SK-N-SH (cell line): ENCODE measurements around the gene GASK1A.

Experiments
- EZH2phosphoT487 ChIP-seq: fragments of 200-600 bp; sonication (generic); IDR thresholded peaks from 2 replicates; pipeline ENCODE4 v1.6.1; 2017; ENCODE audit warnings: low read depth, mixed run types, mild to moderate bottlenecking, antibody characterized with exemption, moderate library complexity, borderline replicate concordance
- GABPA ChIP-seq: IDR thresholded peaks from 2 replicates; pipeline ENCODE4 v1.4.0; 2012; ENCODE audit warnings: low read depth, mild to moderate bottlenecking
- POLR2AphosphoS5 ChIP-seq: IDR thresholded peaks from 2 replicates; pipeline ENCODE4 v1.6.1; 2012; ENCODE audit warnings: low read depth, low read length
- RAD21 ChIP-seq: IDR thresholded peaks from 2 replicates; pipeline ENCODE4 v1.6.1; 2012; ENCODE audit warnings: mild to moderate bottlenecking, low read length
- RFX5 ChIP-seq: IDR thresholded peaks from 2 replicates; pipeline ENCODE4 v1.6.1; 2012; ENCODE audit warnings: mild to moderate bottlenecking, improper control_type of control experiment, low read length
- SMC3 ChIP-seq: IDR thresholded peaks from 2 replicates; pipeline ENCODE4 v1.6.1; 2012; ENCODE audit warnings: low read depth, low read length, improper control_type of control experiment
- TAF1 ChIP-seq: IDR thresholded peaks from 2 replicates; pipeline ENCODE4 v1.6.1; 2012; ENCODE audit warnings: low read depth, mild to moderate bottlenecking, low read length, moderate library complexity, borderline replicate concordance
- TF ChIP-seq, protein P1 (sequence below): fragments of 200-600 bp; sonication (generic); IDR thresholded peaks from 2 replicates; pipeline ENCODE4 v1.6.1; 2017; ENCODE audit warnings: antibody characterized with exemption, mild to moderate bottlenecking, moderate library complexity
- TF ChIP-seq, protein P2 (sequence below): IDR thresholded peaks from 2 replicates; pipeline ENCODE4 v1.4.0; 2012; ENCODE audit warnings: low read depth

- TF ChIP-seq, protein P1, sequence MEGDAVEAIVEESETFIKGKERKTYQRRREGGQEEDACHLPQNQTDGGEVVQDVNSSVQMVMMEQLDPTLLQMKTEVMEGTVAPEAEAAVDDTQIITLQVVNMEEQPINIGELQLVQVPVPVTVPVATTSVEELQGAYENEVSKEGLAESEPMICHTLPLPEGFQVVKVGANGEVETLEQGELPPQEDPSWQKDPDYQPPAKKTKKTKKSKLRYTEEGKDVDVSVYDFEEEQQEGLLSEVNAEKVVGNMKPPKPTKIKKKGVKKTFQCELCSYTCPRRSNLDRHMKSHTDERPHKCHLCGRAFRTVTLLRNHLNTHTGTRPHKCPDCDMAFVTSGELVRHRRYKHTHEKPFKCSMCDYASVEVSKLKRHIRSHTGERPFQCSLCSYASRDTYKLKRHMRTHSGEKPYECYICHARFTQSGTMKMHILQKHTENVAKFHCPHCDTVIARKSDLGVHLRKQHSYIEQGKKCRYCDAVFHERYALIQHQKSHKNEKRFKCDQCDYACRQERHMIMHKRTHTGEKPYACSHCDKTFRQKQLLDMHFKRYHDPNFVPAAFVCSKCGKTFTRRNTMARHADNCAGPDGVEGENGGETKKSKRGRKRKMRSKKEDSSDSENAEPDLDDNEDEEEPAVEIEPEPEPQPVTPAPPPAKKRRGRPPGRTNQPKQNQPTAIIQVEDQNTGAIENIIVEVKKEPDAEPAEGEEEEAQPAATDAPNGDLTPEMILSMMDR = no peak
- TF ChIP-seq EZH2phosphoT487 (no peak), RFX5 (no peak), RAD21 (no peak), SMC3 (no peak), POLR2AphosphoS5 (no peak), TAF1 (no peak), GABPA (no peak)
- TF ChIP-seq, protein P2, sequence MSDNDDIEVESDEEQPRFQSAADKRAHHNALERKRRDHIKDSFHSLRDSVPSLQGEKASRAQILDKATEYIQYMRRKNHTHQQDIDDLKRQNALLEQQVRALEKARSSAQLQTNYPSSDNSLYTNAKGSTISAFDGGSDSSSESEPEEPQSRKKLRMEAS = no peak
Observed at GRCh38 chr3:42937334-42937733, 41.8 kb upstream of the GASK1A start.
